NCI-H1417 treated with DMSO at 0.1 percent for 48 hours (cell line): Measurements from ENCODE around the gene OLIG3.

Experiments
- DNase-seq: peaks from one replicate; lab custom pipeline; 2025; lab: John Stamatoyannopoulos, UW

The OLIG3 gene

DNA sequence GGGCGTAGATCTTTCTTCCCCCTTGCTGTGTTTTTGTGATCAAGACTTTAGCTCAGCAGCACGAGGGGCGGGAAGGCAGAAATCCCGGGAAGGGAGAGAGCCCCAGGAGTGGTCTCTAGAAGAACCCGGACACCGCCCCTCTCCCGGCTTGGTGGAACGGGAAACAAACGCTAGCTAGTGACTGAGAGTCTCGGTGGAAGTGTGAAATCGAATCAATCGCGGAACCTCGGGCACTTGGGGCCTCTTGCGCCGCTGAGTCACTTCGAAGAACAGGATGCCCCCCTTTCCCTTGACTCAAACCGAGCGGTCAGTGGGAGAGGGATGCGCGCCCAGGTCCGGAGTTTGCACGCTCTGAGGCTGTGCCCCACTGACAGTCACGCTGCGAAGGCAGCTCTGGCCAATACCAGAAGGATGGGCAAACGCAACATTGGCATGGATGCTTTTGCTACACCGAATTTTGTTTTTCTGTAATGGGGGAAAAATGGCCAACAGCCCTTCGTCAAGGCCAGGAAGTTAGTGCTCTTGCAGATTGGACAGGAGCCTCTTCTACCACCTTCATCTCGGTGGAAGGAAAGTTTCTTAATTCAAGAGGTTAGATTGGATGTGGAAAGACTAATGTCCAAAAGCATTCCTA, 1.6 kb upstream of the OLIG3 start:
- no peak for DNase-seq

- DNase-seq = no peak
Measured at GRCh38 chr6:137494988-137495702, 951 bp upstream of the OLIG3 start.

GRCh38 chr6:137493218-137494038, 766 bp downstream of the OLIG3 start:
- DNase-seq = no peak

DNA sequence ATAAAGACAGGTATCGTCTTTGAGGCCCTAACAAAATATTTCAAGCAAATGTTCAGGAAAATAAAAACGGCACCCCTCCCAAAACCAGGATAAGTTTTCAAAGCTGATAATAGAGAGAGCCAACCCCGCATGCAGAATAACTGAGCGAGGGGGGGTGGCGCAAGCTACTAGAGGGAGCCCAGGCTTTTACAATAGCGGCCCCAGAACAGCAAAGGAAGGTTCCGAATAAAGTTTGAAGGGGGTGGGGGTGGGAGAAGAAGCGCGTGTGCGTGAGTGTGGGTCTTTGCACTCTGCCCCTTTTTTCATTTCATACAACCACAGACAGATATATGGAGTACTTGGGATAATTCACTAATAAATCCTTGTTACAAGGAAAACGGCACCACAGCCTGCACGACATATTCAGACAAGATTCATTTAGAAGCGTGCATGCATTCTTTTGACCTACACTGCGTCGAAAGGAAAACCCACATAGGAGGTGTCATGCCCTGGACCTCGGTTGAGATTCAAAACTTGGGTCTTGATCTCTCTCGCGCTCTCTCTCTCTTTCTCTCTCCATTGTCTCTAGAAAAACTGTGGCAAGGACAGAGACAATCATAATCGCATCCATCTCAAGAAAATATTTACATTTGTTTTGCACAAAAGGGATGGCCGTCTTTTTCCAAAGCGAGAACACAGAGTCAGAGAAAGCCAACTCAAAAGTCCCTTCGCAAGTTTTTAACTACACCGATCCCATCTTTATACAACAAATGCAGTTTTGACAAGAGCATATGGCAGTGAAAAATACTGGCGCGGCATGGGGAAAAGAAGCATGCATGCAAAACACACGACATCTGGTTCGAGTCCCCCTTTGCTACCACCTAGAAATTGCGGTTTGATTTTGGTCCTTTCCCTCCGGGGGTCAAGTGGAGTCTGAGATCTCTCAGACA, 1.6 kb downstream of the OLIG3 start:
- no peak for DNase-seq

DNA sequence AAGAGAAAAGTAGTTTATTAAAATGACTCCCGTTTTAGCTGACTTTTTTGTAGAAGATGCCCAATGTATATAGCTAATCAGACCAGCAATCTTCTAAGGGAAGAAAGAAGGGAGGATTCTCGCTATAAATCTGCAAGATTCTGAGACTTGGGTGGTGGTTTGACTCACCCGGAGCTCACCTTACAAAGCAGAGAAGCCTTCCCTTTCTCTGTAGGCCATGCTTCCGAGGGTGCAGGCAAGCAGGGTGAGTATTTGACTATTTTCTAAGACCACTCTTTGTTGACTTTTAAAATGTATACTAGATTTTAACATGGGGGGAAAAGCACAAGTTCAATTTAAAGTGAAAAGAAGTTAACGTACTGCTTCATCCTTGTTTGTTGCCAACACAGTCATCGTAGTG, 2.7 kb downstream of the OLIG3 start:
- DNase-seq = no peak

DNA sequence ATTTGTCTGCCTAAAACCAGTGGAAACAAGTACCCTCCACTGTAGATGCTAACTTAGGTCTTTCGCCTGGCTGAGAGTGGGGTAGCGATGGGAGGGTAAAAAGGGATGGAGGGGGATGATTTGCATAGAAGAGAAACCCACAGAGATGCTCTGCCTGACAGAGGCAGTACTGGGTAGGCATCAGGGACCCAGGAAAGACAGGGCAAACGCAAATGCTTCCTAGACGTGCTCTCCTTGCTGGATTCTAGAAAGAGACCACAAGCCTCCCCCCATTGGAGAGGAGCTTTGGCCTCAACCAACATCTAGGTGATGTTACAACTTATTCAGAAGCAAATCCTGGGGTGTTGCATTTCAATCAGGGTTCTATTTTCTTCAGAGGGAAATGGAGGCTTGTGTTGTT, 3.2 kb downstream of the OLIG3 start:
- no peak for DNase-seq

- no peak for DNase-seq
Measured at GRCh38 chr6:137490006-137490905, 3.9 kb downstream of the OLIG3 start.

GRCh38 chr6:137489046-137490005, 4.9 kb downstream of the OLIG3 start:
- DNase-seq = no peak

GRCh38 chr6:137488150-137489045, 5.8 kb downstream of the OLIG3 start:
- DNase-seq = no peak

DNA sequence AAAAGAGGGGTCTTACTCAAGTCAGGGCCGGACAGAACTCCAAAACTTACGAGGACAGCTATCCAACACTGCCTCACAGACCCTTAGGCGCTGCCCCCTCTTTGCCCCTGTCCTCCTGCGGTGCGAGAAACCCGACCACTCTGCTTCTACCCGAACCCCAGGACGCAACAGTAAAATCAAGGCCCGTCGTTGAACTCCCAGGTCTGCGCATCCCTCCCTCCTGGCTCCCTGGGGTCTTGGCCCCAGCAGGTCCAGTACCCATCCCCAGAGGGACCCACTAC, 6.4 kb downstream of the OLIG3 start:
- no peak for DNase-seq

- DNase-seq = no peak
Measured at GRCh38 chr6:137487181-137487868, 6.9 kb downstream of the OLIG3 start.

GRCh38 chr6:137486416-137486815, 7.8 kb downstream of the OLIG3 start:
- no peak for DNase-seq

GRCh38 chr6:137480431-137480830, 13.8 kb downstream of the OLIG3 start:
- no peak for DNase-seq

- no peak for DNase-seq
Measured at GRCh38 chr6:137475103-137475502, 19.1 kb downstream of the OLIG3 start.

- DNase-seq = no peak
Measured at GRCh38 chr6:137473598-137473997, 20.6 kb downstream of the OLIG3 start.

DNA sequence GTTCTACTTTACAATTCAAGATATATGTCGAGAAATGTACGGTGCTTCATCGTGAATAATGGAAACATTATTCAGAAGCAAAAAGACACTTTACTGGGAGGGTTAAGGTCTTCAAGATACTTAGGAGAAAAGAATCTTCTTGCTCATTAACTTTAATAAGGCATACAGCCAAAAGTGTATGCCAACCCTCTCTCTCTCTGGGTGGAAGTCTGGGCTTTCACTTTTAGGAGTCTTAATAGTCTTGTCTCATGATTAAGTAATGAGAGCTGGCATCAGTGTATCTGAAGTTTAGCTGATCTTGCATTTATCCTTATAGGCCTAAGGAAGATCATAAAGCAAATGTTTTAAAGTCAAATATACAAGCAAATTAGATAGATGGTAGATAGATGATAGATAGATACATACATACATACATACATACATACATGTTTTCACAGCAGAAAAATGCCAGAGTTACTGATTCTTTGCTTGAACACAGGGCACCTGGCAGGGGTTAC, 21.5 kb downstream of the OLIG3 start:
- no peak for DNase-seq

DNA sequence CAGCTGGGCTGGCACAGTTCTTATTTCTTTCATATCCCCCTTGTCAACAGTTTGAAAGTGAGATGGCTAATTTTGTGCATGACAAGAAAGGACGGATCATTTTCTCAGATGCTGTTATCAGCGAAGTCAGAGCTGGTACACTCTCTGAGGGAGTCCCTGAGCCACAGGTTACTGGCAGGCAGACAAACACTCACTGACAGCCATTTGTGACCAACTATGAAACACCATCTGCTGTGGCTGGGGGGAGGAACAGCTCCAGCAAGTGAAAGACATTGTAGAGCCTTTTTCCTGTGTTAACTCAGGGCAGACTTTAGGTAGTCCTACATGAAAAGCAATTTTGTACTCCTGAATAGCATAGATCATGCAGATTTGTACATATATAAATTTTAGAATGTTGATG, 22.2 kb downstream of the OLIG3 start:
- DNase-seq = no peak

DNA sequence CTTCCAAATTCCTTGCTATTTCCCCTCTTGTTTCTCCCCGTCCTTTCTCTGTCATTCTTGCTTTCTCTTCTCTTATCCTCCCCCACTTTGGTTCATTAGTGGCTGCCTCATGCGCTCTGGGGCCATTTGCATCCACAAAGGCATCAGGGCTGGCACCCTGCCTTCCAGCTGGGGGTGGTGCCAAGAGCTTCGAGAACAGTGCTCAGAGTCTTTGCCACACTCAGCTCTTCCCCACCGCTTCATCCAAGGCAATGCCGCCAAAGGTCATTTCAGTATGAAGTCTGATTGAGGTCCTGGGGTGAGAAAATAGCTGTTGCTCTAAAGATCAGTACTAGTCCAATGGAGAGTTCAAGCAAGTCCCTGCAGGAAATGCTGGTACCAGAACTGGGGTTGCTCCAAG, 22.7 kb downstream of the OLIG3 start:
- no peak for DNase-seq
